Left ventricle myocardium inferior (tissue), 1 donor: ENCODE measurements around the gene GRIP2. TPM values are rescaled to one million over a fixed set of nuclear protein-coding genes. Genes with fewer than 3 reads are reported as not detected.

Experiments
- DNase-seq: peaks from one replicate; pipeline ENCODE4 v3.0.0-alpha.2; 2020
- H3K27ac ChIP-seq: fragments of 200-600 bp; replicated peaks from 2 replicates; pipeline ENCODE4 v1.8.0; 2021
- H3K27me3 ChIP-seq: fragments of 200-600 bp; 2 replicates; pipeline ENCODE4 v1.8.0; 2021; ENCODE audit warnings: low read depth
- H3K36me3 ChIP-seq: fragments of 200-600 bp; 2 replicates; pipeline ENCODE4 v1.8.0; 2021
- H3K4me1 ChIP-seq: fragments of 200-600 bp; 2 replicates; pipeline ENCODE4 v1.8.0; 2021
- H3K4me3 ChIP-seq: fragments of 200-600 bp; 2 replicates; pipeline ENCODE4 v1.8.0; 2021; ENCODE audit warnings: mild to moderate bottlenecking, moderate library complexity
- H3K9me3 ChIP-seq: fragments of 200-600 bp; replicated peaks from 2 replicates; pipeline ENCODE4 v1.8.0; 2021
- CTCF ChIP-seq: fragments of 200-600 bp; IDR thresholded peaks from 2 replicates; pipeline ENCODE4 v1.8.0; 2021; ENCODE audit warnings: antibody characterized with exemption, mild to moderate bottlenecking, borderline replicate concordance
- intact Hi-C: fragments of 100-400 bp; cut with micrococcal nuclease; formaldehyde crosslinking; loops from one replicate; pipeline ENCODE4 v1.11.0; 2022
- total RNA-seq: library from RNA; stranded (reverse); fragmentation: NEBNext Ultra II Directional; extraction: Animal tissue kit (Norgen Biotek cat#: 25700); gene quantifications from one replicate; pipeline ENCODE4 v1.2.1, GENCODE V29; 2021
- donor health status: DM: no; HTN: yes; CAD: no; lungs with severe emphysema.

The GRIP2 gene
- total RNA-seq, 1 donor from 2014 or later, result 59.1 TPM

- Histone ChIP-seq H3K4me3 (no peak overlapping the region), H3K4me1 (peaks cover 17% of the 10 kb centered on the region), H3K36me3 (peaks cover 38% of the 10 kb centered on the region), H3K9me3 (no peaks in the 10 kb centered on the region), H3K27me3 (no peaks in the 10 kb centered on the region), H3K27ac (no peak overlapping the region)
- intact Hi-C loops, result loop anchor here (2.0 kb wide), 1 partner anchor 38 kb away; no protein-coding TSS in a partner anchor
- no peak for TF ChIP-seq CTCF
- no peak for DNase-seq
Measured at GRCh38 chr3:14510838-14511622, 29.1 kb downstream of the GRIP2 start.

DNA sequence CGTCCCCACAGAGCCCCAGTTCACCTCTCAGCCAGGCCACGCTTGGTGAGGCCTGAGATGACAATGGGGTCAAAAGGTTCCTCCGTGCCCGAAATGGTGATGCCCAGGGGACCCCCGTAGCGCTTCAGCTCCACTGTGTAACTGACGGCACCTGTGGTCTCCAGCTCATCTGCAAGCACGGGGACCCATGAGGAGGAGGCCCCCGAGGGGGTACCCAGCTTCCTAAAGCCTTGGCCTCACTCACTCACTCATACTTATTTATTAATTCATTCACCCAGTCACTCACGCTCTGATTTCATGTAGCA is 30.4 kb downstream of the GRIP2 start:
- no peak overlapping the region for H3K4me3 ChIP-seq
- no peaks in the 10 kb centered on the region for H3K27me3 ChIP-seq
- H3K36me3 ChIP-seq, result peaks cover 27% of the 10 kb centered on the region
- no peak for DNase-seq
- TF ChIP-seq CTCF, result no peak
- H3K27ac ChIP-seq, result peak overlapping the region; percentile 42
- intact Hi-C loops, result loop anchor here (2.0 kb wide), 1 partner anchor 39 kb away; no protein-coding TSS in a partner anchor
- peaks cover 17% of the 10 kb centered on the region for H3K4me1 ChIP-seq
- no peaks in the 10 kb centered on the region for H3K9me3 ChIP-seq

GRCh38 chr3:14508966-14509795 is 31.0 kb downstream of the GRIP2 start:
- TF ChIP-seq CTCF, result peak; percentile 99
- peaks cover 17% of the 10 kb centered on the region for H3K4me1 ChIP-seq
- H3K27ac ChIP-seq, result peak overlapping the region; percentile 42
- no peaks in the 10 kb centered on the region for H3K9me3 ChIP-seq
- H3K27me3 ChIP-seq, result no peaks in the 10 kb centered on the region
- peak; percentile 73 for DNase-seq
- H3K4me3 ChIP-seq, result no peak overlapping the region
- intact Hi-C loops, result no loop called here
- peaks cover 21% of the 10 kb centered on the region for H3K36me3 ChIP-seq

GRCh38 chr3:14508505-14508819 is 31.7 kb downstream of the GRIP2 start:
- H3K36me3 ChIP-seq, result peaks cover 17% of the 10 kb centered on the region
- H3K27ac ChIP-seq, result no peak overlapping the region
- DNase-seq, result no peak
- no peak for TF ChIP-seq CTCF
- no peaks in the 10 kb centered on the region for H3K27me3 ChIP-seq
- H3K4me3 ChIP-seq, result no peak overlapping the region
- H3K9me3 ChIP-seq, result no peaks in the 10 kb centered on the region
- intact Hi-C loops, result no loop called here
- peaks cover 15% of the 10 kb centered on the region for H3K4me1 ChIP-seq

DNA sequence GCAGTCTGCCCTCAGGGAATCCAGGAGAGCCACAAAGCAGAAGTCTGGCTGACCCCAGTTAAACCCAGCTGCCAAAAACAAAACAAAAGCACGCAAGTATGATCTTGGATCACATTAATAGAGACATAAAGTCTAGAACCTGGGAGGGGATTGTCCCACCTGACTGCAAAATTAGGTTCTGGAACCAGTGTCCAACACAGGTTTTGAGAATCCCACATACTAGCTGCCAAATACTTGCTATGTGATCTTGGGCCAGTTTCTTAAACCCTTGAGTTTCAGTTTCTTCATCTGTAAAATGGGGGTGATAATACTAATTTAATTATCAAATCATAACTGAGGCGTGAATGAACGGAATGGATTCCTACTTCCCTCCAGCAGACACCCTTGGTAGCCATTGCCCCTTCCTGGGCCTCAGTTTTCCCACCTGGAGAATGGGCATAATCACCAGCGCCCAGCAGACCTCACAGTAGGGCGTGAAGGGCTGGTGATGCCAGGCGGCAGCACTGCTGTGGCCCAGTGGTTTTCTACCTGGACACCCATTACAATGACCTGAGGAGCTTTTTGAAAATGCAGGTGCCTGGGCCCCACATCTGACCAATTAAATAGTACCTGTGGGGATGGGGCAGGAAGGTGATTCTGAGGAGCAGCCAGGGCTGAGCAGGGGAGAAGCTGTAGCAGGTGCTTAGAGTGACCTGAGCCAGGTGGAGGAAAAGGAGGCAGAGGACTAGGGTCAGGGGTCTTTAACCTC is 32.2 kb downstream of the GRIP2 start:
- TF ChIP-seq CTCF, result no peak
- no peak overlapping the region for H3K4me3 ChIP-seq
- peaks cover 5% of the 10 kb centered on the region for H3K9me3 ChIP-seq
- no peak for DNase-seq
- peaks cover 23% of the 10 kb centered on the region for H3K36me3 ChIP-seq
- intact Hi-C loops, result no loop called here
- H3K27ac ChIP-seq, result no peak overlapping the region
- no peaks in the 10 kb centered on the region for H3K27me3 ChIP-seq
- peaks cover 12% of the 10 kb centered on the region for H3K4me1 ChIP-seq
